GM12872 (cell line): ENCODE results near the gene FGD6.

ENCODE experiments used
- CTCF ChIP-seq: IDR thresholded peaks from 3 replicates; pipeline ENCODE4 v1.5.1; 2011; ENCODE audit warnings: low read depth, mild to moderate bottlenecking, low read length, moderate library complexity; ENCODE audit not compliant: insufficient read depth

FGD6 gene

GRCh38 chr12:95164656-95165055, 52.6 kb downstream of the FGD6 start:
- TF ChIP-seq CTCF: no peak

GRCh38 chr12:95158919-95159318, 58.3 kb downstream of the FGD6 start:
- no peak for TF ChIP-seq CTCF

- no peak for TF ChIP-seq CTCF
Measured at GRCh38 chr12:95151821-95152220, 65.4 kb downstream of the FGD6 start.

GRCh38 chr12:95151406-95151805, 65.9 kb downstream of the FGD6 start:
- TF ChIP-seq CTCF: no peak

GRCh38 chr12:95150501-95150900, 66.8 kb downstream of the FGD6 start:
- TF ChIP-seq CTCF: no peak

- TF ChIP-seq CTCF: no peak
Measured at GRCh38 chr12:95147866-95148265, 69.4 kb downstream of the FGD6 start.

GRCh38 chr12:95146769-95147168, 70.5 kb downstream of the FGD6 start:
- TF ChIP-seq CTCF: no peak
